22Rv1 (cell line): ENCODE data around the gene UCP3.

Experiments used
- ZFX ChIP-seq: fragments of 450-650 bp; IDR thresholded peaks from 2 replicates; pipeline ENCODE4 v1.6.1; 2017; ENCODE audit warnings: antibody characterized with exemption, borderline replicate concordance
- TF ChIP-seq, protein P1 (sequence below): fragments of 450-650 bp; IDR thresholded peaks from 2 replicates; pipeline ENCODE4 v1.5.1; 2017; ENCODE audit warnings: mild to moderate bottlenecking

DNA sequence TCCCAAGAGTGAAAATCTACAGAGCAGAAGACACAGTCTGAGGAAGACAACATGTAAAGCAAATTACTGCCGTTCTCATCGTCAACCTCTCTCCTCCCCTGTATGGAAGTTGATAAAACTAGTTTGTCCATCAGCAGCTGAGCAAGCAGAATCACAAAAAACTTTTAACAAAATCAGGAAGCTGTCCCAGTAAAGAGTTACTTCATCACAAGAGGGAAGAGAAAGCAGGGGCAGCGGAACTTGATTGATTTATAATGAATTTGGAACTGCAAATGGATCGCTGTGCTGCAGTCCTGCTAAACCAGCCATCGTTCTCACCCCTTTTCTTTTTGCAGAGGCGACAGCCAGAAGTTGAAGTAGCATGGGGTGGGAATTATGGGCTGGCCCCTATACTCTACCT is 13.7 kb upstream of the UCP3 start:
- TF ChIP-seq, protein P1, sequence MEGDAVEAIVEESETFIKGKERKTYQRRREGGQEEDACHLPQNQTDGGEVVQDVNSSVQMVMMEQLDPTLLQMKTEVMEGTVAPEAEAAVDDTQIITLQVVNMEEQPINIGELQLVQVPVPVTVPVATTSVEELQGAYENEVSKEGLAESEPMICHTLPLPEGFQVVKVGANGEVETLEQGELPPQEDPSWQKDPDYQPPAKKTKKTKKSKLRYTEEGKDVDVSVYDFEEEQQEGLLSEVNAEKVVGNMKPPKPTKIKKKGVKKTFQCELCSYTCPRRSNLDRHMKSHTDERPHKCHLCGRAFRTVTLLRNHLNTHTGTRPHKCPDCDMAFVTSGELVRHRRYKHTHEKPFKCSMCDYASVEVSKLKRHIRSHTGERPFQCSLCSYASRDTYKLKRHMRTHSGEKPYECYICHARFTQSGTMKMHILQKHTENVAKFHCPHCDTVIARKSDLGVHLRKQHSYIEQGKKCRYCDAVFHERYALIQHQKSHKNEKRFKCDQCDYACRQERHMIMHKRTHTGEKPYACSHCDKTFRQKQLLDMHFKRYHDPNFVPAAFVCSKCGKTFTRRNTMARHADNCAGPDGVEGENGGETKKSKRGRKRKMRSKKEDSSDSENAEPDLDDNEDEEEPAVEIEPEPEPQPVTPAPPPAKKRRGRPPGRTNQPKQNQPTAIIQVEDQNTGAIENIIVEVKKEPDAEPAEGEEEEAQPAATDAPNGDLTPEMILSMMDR, result no peak
- no peak for TF ChIP-seq ZFX
